RWPE1 (cell line): Measurements from ENCODE around the gene USP32.
"Not testable (repeated sequence)": the region's sequence is repeated elsewhere in the genome, so short reads cannot be mapped to it uniquely, and the experiment has no call there.

ENCODE experiments used
- CTCF ChIA-PET: fragments of 350-600 bp; sonication (Branson Sonifier 250); formaldehyde crosslinking; extraction: SDS; loops from one replicate; lab custom pipeline; 2021; lab: Yijun Ruan, JAX
- POLR2A ChIA-PET: fragments of 400-600 bp; formaldehyde crosslinking; extraction: SDS; loops from one replicate; lab custom pipeline; 2020; ENCODE audit warnings: antibody characterized with exemption; ENCODE audit not compliant: low non-redundant PET; lab: Yijun Ruan, JAX
- DNase-seq: peaks from one replicate; pipeline ENCODE4 v3.0.0; 2012; ENCODE audit warnings: low spot score
- H3K27ac ChIP-seq: fragments of 450-650 bp; 2 replicates; pipeline ENCODE4 v1.5.1; 2017
- TF ChIP-seq, protein P1 (sequence below): fragments of 450-650 bp; conservative IDR thresholded peaks from 2 replicates; pipeline ENCODE4 v1.5.1; 2017; ENCODE audit warnings: low read depth, mild to moderate bottlenecking

USP32 gene

DNA sequence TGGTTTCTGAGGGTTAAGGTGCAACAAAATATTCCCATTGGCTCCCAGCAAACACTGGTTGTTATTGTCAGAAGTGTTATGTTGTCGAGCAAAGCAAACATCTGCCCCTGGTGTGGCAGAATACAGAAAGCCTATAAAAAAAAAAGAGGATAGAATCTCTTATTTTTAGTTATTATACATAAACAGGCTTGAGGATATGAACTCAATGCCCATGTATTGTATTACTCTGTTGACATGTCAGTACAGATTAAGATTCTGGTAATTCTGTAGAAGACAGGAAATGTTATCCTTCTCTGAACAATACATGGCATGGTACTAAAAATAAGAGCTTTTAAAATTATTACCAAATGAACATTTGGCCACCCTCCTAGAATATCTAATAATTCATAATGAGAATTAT, 168.5 kb downstream of the USP32 start:
- no peak for DNase-seq
- POLR2A ChIA-PET, result no interaction called here
- TF ChIP-seq, protein P1, sequence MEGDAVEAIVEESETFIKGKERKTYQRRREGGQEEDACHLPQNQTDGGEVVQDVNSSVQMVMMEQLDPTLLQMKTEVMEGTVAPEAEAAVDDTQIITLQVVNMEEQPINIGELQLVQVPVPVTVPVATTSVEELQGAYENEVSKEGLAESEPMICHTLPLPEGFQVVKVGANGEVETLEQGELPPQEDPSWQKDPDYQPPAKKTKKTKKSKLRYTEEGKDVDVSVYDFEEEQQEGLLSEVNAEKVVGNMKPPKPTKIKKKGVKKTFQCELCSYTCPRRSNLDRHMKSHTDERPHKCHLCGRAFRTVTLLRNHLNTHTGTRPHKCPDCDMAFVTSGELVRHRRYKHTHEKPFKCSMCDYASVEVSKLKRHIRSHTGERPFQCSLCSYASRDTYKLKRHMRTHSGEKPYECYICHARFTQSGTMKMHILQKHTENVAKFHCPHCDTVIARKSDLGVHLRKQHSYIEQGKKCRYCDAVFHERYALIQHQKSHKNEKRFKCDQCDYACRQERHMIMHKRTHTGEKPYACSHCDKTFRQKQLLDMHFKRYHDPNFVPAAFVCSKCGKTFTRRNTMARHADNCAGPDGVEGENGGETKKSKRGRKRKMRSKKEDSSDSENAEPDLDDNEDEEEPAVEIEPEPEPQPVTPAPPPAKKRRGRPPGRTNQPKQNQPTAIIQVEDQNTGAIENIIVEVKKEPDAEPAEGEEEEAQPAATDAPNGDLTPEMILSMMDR, result no peak
- no peak overlapping the region for H3K27ac ChIP-seq
- CTCF ChIA-PET, result no interaction called here

DNA sequence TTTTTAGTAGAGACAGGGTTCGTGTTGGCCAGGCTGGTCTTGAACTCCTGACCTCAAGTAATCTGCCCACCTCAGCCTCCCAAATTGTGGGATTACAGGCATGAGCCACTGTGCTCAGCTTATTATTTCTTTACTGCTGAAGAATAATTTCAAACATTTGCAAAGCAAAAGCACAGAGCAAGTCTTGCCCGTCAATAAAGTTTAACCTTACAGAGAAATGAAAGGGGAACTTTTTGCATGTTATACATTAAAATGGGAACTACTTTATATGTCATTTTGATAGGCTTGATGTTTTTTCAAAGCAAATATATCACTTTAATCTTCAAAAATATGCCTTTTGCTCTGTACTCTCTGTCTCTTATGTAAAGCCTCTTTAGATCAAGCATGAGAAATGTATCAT, 173.2 kb downstream of the USP32 start:
- CTCF ChIA-PET, DNase-seq, H3K27ac ChIP-seq, POLR2A ChIA-PET: not testable (repeated sequence)

DNA sequence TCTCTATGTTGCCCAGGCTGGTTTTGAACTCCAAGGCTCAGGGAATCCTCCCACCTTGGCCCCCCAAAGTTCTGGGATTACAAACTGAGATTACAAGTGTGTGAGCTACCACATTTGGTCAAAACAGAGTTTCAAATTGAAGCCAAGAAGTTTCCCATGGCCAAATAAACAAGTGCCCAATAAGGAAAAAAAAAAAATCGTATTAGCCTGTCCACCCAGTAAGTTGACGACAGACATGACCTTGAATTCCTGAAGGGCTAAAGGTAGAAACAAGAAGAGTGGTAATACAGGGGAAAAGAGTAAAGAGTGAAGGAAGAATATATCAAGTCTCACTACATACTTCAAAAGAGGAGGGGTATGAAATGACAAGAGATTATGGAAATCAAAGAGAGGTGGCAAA, 176.0 kb downstream of the USP32 start:
- POLR2A ChIA-PET, DNase-seq: not testable (repeated sequence)

DNA sequence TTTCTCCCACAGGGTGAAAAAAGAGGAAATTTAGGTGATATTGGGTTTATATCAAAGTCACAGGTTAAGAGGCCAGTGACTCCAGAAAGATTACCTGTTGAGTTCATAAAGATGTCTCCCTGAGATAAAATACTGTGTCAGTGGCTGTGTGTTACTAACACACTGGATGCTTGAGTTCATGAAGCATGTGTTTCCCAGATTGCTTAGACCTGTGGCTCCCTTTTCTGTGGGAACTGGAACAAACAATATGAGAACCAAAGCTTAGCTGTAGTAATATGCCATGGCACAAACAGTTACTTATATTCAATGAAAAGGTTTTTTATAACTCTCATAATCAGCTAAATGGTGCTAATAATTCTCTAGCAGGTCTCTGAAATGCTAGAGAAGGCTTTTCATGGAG, 180.7 kb downstream of the USP32 start:
- CTCF ChIA-PET, POLR2A ChIA-PET: not testable (repeated sequence)

More for the DNA sequence above, 176.0 kb downstream of the USP32 start:
- CTCF ChIA-PET, H3K27ac ChIP-seq: not testable (repeated sequence)

DNA sequence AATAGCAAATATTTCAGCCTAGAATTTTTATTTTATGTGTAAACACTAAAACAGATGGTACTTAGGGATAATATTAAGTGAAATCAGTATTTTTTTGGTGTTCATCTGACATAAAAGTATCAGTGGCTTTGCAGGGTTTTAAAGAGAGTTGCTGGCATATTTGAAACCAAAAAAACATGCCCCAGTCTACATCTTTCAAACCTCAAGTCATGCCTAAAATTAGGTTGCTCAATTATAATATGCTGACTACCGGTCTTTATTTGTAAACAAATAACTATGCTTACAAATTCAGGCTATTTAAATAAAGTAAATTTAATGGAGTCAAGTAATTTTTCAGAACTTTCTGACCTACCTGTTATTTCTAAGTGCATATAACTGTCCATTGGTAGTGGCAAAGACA, 183.6 kb downstream of the USP32 start:
- DNase-seq, CTCF ChIA-PET, H3K27ac ChIP-seq, POLR2A ChIA-PET: not testable (repeated sequence)

More for the DNA sequence above, 180.7 kb downstream of the USP32 start:
- not testable (repeated sequence) for H3K27ac ChIP-seq, DNase-seq

DNA sequence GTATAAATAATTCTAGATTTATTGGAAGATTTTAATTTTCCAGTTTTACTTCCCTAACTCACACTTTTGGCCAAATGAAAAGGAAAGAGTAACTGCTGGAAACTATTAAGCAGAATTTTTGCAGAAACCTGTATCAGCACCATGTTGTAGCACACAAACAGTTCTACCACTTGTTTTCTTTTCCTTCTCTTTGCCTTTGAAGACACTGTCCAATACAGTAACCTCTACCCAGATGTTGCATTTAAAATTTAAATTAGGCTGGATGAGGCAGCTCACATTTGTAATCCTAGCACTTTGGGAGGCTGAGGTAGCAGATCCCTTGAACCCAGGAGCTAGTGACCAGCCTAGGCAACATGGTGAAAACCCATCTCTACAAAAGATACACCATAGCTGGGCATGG, 186.2 kb downstream of the USP32 start:
- POLR2A ChIA-PET, DNase-seq, CTCF ChIA-PET, H3K27ac ChIP-seq: not testable (repeated sequence)

DNA sequence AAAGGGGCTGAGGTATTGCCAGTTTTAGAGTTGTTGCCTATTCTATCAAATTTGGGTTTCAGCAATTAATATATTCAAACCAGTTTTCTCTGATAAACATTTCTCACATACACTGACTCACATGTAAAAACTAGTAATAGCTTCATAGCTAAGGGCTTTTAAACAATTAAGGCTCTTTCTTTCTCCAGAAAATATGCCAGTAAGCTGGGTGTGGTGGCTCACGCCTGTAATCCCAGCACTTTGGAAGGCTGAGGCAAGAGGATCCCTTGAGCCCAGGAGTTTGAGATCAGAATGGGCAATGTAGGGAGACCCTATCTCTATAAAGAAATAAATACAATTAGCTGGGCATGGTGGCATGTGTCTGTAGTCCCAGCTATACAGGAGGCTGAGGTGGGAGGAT, 193.3 kb downstream of the USP32 start:
- CTCF ChIA-PET, H3K27ac ChIP-seq, DNase-seq, POLR2A ChIA-PET: not testable (repeated sequence)

DNA sequence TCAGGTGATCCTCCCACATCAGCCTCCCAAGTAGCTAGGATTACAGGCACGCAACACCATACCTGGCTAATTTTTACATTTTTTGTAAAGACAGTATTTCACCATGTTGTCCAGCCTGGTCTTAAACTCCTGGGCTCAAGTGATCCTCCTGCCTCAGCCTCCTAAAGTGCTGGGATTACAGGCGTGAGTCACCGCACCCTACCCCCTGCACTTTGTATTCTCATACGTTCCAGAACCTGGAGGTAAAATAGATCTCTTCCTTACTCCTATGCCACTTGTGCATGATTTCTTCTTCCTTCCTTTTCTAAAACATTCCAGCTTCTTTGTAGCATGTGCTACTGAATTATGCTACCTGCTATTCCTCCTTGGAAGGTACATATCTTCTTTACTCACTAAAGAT, 197.8 kb downstream of the USP32 start:
- CTCF ChIA-PET, H3K27ac ChIP-seq, DNase-seq, POLR2A ChIA-PET: not testable (repeated sequence)

DNA sequence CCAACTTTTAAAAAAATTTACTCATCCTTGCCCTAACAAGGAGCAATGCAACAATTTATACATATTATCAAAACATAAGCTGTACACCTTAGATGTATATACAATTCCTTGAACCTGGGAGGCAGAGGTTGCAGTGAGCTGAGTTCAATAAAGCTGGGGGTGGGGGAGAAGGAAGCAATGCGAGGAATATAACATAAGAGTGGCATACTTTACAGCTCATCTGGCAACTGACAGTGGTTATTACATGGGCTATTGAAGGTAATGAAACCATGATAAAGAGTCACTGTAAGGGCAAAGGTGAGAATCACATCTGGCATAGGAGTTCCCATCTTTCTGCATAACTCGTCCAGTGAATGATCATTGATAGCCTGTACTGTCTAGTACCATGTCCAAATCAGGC, 198.5 kb downstream of the USP32 start:
- ChIA-PET CTCF (no interaction called here), POLR2A (no interaction called here)
- DNase-seq, result no peak
- TF ChIP-seq, protein P1, result no peak
- H3K27ac ChIP-seq, result no peak overlapping the region

DNA sequence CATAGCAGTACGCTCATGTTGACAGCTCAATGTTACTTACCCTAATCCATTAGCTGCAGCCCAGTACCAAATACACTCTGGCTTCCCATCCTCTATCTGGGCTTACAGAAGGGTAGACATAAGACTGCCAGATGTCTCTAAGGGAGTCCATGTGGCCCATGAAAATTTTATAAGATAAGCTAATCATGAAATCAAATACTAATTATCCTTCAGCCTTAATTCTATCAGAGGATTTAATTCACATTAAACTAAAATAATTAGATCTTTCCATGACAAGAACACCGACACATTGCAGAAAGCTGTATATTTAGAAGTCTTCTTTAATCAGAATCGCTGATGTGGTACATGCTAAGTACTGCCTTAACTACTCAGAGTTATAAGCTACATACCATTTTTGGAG, 198.9 kb downstream of the USP32 start:
- CTCF ChIA-PET, H3K27ac ChIP-seq, DNase-seq, POLR2A ChIA-PET: not testable (repeated sequence)

DNA sequence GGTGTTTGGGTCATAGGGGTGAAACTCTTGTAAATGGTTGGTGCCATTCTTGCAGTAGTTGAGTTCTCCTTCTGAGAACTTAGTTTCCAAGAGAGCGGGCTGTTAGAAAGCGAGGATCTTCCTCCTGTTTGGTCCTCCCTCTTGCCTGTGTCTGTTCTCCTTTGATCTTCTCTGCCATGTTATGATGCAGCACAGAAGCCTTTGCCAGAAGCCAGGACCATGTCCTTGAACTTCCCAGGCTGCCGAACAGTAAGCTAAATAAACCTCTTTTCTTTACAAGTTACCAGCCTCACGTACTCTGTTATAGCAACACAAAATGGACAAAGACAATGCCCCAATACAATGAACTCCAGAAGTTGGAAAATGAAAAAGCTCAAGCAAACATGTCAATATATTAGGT, 201.9 kb downstream of the USP32 start:
- DNase-seq, H3K27ac ChIP-seq, POLR2A ChIA-PET: not testable (repeated sequence)
- CTCF ChIA-PET, result interaction anchor here (0.7 kb wide), 1 partner anchor 71 kb away, joined by 3 read pairs; no protein-coding TSS in a partner anchor

DNA sequence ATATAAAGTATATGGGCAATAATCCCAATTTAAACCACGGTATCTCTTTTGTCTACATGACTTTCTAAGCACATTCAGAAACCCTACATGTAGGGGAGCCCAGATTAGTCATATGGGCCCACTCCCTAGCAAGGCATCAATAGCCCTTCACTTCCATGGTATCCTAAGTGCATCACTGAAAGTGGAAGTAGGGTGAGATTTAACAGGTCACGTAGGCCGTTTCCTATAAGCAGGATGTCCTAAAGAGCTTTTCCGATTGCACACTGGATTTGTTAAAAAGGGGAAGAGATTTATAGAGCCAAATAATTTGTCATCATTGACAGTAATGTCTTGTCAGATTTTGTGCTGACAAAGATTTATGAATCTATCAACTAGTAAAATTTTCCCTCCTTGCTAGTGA, 203.2 kb downstream of the USP32 start:
- H3K27ac ChIP-seq, result no peak overlapping the region
- TF ChIP-seq, protein P1, result no peak
- no peak for DNase-seq
- ChIA-PET CTCF (no interaction called here), POLR2A (no interaction called here)

DNA sequence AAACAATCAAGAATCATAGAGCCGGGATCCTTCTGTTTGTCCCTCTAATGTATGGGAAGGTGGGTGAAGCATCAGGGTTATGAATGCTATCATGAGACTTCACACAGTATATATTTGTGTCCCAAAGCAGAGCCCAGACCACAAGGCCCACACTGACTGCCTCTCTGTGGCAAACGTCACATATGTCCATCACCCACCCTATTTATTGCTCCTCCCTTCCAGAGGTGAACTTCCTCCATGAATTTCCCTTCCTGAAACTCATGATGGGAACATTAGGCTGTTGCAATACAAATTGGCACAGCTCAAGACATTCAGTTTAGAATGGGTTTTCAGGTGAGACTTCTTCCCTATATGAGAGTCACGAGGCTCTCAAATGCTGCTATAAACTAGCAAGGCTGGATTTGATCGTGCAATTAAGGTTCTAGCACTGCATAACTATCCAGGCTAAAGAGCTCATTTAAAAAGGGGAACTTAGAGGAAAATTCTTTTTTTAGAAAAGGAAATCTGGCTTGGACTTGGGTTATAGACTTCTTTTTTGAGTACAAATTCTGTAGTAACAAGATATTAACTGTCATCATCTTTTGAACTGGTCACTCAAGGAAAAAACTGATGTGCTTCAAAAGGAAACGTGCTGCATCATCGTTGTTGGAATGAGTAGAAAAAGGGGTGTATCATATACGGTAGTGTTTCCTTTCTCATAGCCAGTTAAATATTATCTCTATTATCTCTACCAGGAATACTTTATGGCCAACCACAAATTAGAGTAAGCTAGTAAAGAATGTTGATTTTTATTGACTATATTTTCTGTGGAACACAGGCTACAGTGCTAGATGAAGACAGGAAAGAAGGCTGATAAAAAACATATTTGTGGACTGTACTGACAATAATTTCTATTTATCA, 204.8 kb downstream of the USP32 start:
- DNase-seq, H3K27ac ChIP-seq, CTCF ChIA-PET, POLR2A ChIA-PET: not testable (repeated sequence)

DNA sequence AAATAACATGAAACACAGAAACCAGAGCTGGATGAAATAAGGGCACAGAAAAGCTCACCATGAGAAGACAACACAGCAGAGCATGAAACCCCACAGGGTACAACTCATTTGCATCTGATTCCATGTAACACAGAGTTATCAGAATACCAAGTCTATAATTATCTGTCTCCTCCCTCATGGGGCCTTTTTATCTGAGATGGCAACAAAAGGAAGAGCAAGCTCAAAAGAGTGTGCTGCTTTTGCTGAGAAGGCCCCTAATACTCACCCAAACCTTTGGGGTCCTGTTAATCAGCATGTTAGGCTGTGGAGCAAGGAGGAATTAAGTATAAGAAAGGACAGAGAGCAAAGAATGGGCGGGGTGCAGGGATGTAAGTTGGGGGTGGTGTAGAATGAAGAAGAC, 205.6 kb downstream of the USP32 start:
- POLR2A ChIA-PET, DNase-seq, H3K27ac ChIP-seq: not testable (repeated sequence)
- CTCF ChIA-PET, result interaction anchor here (0.7 kb wide), 1 partner anchor 274 kb away, joined by 4 read pairs; no protein-coding TSS in a partner anchor
